ENCODE data around the gene PALD1.

PALD1 gene

DNA sequence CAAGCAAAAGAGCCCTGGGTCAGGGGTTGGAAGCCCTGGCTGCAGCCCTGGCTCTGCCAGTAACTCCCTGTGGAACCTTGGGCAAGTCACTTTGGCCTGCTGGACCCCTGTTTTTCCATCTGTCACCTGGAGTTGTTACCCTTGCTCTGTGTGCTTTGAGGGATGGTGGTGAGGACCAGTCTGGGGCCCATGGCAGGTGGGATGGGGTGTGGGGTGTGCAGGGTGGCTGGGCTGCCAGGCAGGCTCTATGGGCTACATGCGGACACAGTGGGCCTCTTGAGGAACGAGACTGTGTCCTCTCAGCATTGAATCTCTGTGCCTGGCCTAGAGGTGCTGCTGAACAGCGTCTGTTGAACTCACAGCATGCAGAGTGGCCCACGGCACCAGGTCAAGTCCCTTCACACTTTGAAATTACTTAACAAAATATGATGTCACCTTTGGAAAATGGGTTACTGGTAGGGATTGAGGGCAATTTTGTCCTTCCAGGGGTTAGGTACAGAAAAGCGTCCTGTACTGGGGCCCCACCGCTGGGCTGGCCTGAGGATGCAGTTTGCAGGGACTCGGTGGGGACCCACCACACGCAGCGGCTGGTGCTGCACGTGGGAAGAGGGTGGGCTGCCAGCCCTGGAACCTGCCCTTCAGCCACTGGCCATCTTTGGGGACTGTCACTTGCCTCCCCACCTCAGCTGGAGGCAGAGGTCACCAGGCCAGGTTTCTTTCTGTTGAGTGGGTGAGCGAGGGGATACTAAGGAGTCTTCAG lies 78.7 kb downstream of the PALD1 start:
- H3K4me3 ChIP-seq (ENCODE audit: low read length) = no peak overlapping the region
- no peak for DNase-seq (ENCODE audit: low read depth)
- TF ChIP-seq, protein P1, sequence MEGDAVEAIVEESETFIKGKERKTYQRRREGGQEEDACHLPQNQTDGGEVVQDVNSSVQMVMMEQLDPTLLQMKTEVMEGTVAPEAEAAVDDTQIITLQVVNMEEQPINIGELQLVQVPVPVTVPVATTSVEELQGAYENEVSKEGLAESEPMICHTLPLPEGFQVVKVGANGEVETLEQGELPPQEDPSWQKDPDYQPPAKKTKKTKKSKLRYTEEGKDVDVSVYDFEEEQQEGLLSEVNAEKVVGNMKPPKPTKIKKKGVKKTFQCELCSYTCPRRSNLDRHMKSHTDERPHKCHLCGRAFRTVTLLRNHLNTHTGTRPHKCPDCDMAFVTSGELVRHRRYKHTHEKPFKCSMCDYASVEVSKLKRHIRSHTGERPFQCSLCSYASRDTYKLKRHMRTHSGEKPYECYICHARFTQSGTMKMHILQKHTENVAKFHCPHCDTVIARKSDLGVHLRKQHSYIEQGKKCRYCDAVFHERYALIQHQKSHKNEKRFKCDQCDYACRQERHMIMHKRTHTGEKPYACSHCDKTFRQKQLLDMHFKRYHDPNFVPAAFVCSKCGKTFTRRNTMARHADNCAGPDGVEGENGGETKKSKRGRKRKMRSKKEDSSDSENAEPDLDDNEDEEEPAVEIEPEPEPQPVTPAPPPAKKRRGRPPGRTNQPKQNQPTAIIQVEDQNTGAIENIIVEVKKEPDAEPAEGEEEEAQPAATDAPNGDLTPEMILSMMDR (conservative IDR thresholded peaks at IDR 0.05; ENCODE audit: low read depth, low read length) = no peak

DNA sequence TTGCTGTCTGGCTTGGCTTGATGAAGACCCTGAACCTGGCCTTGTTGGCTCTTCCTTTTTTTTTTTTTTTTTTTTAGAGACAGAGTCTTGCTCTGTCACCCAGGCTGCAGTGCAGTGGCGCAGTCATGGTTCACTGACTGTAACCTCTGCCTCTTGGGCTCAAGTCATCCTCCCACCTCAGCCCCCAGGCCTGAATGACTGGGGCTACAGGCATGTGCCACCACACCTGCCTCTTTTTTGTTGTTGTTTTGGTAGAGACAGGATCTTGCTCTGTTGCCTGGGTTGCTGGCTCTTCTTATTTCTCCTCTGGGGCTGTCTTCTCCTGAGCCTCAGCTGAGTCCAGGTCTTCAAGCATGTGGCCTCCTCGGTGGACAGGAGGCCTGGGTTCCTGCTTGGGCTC lies 79.3 kb downstream of the PALD1 start:
- TF ChIP-seq, protein P1 (conservative IDR thresholded peaks at IDR 0.05; ENCODE audit: low read depth, low read length) = no peak
- no peak for DNase-seq (ENCODE audit: low read depth)

DNA sequence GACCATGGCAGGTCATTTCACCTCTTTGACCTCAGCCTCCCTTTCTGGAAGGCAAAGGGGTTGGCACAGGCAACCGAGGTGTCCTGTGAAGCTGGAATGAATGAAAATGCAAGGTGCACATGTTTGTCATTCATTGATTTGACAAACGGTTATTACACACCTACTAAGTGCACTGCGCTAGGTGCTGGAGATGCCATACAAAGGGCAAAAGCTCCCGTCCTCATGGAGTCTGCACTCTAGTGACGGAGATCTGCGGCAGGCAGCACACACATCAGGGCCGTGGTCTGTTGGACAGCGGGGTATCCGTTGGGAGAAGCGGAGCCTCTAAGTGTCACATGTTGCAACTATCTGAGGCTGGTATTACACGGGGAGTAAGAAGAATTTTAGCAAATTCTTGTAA lies 79.7 kb downstream of the PALD1 start:
- H3K4me3 ChIP-seq (ENCODE audit: low read length) = no peak overlapping the region
- DNase-seq (ENCODE audit: low read depth) = no peak
- TF ChIP-seq, protein P1 (conservative IDR thresholded peaks at IDR 0.05; ENCODE audit: low read depth, low read length) = no peak

More for the DNA sequence above, 79.3 kb downstream of the PALD1 start:
- H3K4me3 ChIP-seq (ENCODE audit: low read length) = no peak overlapping the region

DNA sequence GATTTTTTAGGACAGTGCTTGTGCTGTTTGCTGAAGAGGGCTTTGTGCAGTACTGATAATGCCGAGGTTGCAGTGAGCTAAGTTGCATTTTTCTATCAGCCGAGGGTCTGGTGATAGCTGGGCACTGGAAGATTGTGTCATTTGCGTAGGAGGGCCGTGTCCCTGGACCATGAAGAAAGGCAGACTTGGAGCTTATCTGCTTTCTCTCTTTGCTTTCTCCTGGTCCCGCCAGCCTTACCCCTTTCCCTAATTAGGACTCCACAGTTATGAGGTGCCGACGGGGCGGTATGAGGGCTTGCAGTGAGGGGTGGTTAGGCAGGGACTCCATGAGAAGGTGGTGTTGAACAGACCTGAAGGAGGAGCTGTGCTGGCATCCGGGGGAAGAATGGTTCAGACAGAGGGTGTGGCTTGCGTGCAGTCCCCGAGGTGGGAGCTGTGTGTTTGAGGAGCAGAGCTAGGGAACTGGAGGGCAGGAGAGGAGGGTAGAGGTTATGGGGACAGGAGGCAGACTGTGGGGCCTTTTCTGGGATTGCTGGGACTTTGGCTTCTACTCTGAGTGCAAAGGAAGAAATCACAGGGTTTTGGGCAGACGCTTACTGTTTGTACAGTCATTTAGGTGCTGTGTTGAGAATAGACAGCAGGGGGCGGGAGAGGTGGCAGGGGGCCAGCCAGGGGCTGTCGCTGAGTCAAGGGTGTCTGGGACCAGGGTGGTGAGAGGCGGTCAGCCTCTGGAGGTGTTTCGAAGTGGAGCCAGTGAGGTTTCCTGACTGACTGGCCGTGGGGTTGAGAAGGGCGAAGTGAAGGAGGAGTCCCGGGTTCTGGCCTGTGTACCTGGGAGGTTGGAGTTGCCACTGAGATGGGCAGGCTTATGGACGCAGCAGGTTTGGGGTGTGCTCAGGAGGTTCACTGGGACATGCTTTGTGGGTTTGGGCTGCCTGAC lies 80.6 kb downstream of the PALD1 start:
- peak overlapping the region; percentile 39 for H3K4me3 ChIP-seq (ENCODE audit: low read length)
- TF ChIP-seq, protein P1 (conservative IDR thresholded peaks at IDR 0.05; ENCODE audit: low read depth, low read length) = peak; percentile 58
- no peak for DNase-seq (ENCODE audit: low read depth)

DNA sequence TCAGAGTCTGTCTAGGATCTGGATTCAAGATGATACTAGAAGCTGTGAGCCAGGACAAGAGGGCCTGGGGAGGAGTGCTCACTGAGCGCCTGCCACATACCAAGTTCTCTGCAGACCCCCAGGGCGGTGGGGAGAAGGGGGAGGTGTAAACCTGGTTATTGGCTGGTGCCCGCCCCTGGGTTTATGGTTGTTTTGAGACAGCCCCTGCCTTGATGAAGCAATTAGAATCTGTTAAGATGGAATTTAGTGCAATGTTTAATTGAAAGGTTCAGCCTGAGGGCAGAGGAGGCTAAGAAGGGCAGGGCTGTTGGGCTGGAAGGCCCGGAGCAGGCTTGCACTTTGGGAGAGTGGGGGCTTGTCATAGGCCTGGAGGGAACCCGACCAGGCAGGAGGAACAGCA lies 81.3 kb downstream of the PALD1 start:
- no peak overlapping the region for H3K4me3 ChIP-seq (ENCODE audit: low read length)
- TF ChIP-seq, protein P1 (conservative IDR thresholded peaks at IDR 0.05; ENCODE audit: low read depth, low read length) = no peak
- no peak for DNase-seq (ENCODE audit: low read depth)

DNA sequence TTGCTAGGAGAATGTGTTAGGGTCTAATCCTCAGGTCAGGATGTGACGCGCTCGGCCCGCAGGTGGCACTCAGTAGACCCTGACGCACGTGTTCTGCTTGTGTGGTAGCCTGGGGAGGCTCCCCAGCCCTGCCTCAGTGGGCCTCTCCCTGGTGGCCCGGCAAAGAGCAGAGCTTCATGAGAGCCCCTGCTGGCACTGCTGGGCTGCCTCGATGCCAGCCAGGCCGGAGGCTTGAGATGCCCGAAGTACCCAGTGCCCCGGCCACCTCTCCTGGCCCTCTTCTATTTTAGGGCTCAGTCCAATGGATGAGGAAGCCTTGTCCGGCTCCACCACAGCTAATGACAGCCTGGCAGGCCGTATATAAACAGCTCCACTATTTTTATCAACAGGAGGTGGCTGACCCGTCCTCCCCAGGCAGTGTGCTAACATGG lies 82.0 kb downstream of the PALD1 start:
- no peak overlapping the region for H3K4me3 ChIP-seq (ENCODE audit: low read length)
- DNase-seq (ENCODE audit: low read depth) = no peak
- TF ChIP-seq, protein P1 (conservative IDR thresholded peaks at IDR 0.05; ENCODE audit: low read depth, low read length) = no peak

All from retinal pigment epithelial cell (primary cell).